Left ventricle myocardium superior (tissue), 1 donor: ENCODE measurements around the gene PARVG. TPM values are rescaled to one million over a fixed set of nuclear protein-coding genes. Genes with fewer than 3 reads are reported as not detected.

Experiments used
- ATAC-seq: fragments of 200-7000 bp; cut with Tn5 transposase; one replicate; pipeline ENCODE4 v1.9.1; 2020; ENCODE audit warnings: mild to moderate bottlenecking, moderate library complexity
- DNase-seq: peaks from one replicate; pipeline ENCODE4 v3.0.0-alpha.2; 2020
- intact Hi-C: fragments of 100-400 bp; cut with micrococcal nuclease; formaldehyde crosslinking; loops from one replicate; pipeline ENCODE4 v1.11.0; 2022
- total RNA-seq: library from RNA; stranded (reverse); fragmentation: NEBNext Ultra II Directional; extraction: Animal tissue kit (Norgen Biotek cat#: 25700); gene quantifications from one replicate; pipeline ENCODE4 v1.2.1, GENCODE V29; 2021
- donor health status: DM: no; HTN: yes; CAD: no; lungs with severe emphysema.

Gene PARVG
- total RNA-seq, 1 donor from 2014 or later: 3.5 TPM

GRCh38 chr22:44247923-44248892, 67.5 kb downstream of the PARVG start:
- intact Hi-C loops: no loop called here
- DNase-seq (no peak), ATAC-seq (no peak)

- ATAC-seq: no peak
- intact Hi-C loops: no loop called here
Measured at GRCh38 chr22:44248926-44249325, 68.2 kb downstream of the PARVG start.

GRCh38 chr22:44249376-44250147, 68.8 kb downstream of the PARVG start:
- ATAC-seq (no peak), DNase-seq (no peak)
- intact Hi-C loops: no loop called here

More at GRCh38 chr22:44248926-44249325, 68.2 kb downstream of the PARVG start:
- DNase-seq: no peak

GRCh38 chr22:44254811-44255210, 74.1 kb downstream of the PARVG start:
- no peak for DNase-seq
- intact Hi-C loops: no loop called here
- no peak for ATAC-seq

- DNase-seq: no peak
- intact Hi-C loops: no loop called here
- no peak for ATAC-seq
Measured at GRCh38 chr22:44256085-44256484, 75.4 kb downstream of the PARVG start.

- no peak for DNase-seq
- intact Hi-C loops: no loop called here
Measured at GRCh38 chr22:44256556-44257485, 76.1 kb downstream of the PARVG start.

More at GRCh38 chr22:44256556-44257485, 76.1 kb downstream of the PARVG start:
- ATAC-seq: no peak

Other genes with a start within 250 kb of the PARVG start
- 79.8 TPM for gene SAMM50, start 225.5 kb upstream of the PARVG start, total RNA-seq
- 183 TPM for gene PARVB, start 156.6 kb upstream of the PARVG start, total RNA-seq
- 0.55 TPM for gene SHISAL1, start 132.0 kb downstream of the PARVG start, total RNA-seq